ENCODE measurements around the gene GBA3.
A peak's percentile ranks its signal among the peaks of the same experiment; 100 is the strongest.

Gene GBA3

GRCh38 chr4:22692736-22693135 lies at the start of gene GBA3:
Gene GBA3, plus strand, starts transcription at chr4:22692937.
- H3K27me3 ChIP-seq (ENCODE audit: low read depth, low read length) = no peaks in the 10 kb centered on the region
- H3K4me3 ChIP-seq (ENCODE audit: low read depth in 1 of 2, low read length in 2 of 2) = peak within 1 kb of the TSS in 1 of 2 donors; percentile 18
- H3K36me3 ChIP-seq (ENCODE audit: control insufficient read depth in 1 of 2, insufficient read depth in 2 of 2, low read length in 2 of 2) = no peaks in the 10 kb centered on the region
- no peak within 1 kb of the TSS for H3K27ac ChIP-seq (ENCODE audit: low read length)
- H3K4me1 ChIP-seq (ENCODE audit: control insufficient read depth in 1 of 2, insufficient read depth in 2 of 2, low read length in 2 of 2) = no peaks in the 10 kb centered on the region
- no peaks in the 10 kb centered on the region for H3K9me3 ChIP-seq (ENCODE audit: control insufficient read depth in 1 of 2, low read length in 2 of 2)

- H3K36me3 ChIP-seq (ENCODE audit: control insufficient read depth in 1 of 2, insufficient read depth in 2 of 2, low read length in 2 of 2) = no peaks in the 10 kb centered on the region
- no peaks in the 10 kb centered on the region for H3K27me3 ChIP-seq (ENCODE audit: low read depth, low read length)
- peaks cover 0 to 7% of the 10 kb centered on the region in 2 donors for H3K9me3 ChIP-seq (ENCODE audit: control insufficient read depth in 1 of 2, low read length in 2 of 2)
- H3K27ac ChIP-seq (ENCODE audit: low read length) = no peak overlapping the region
- H3K4me1 ChIP-seq (ENCODE audit: control insufficient read depth in 1 of 2, insufficient read depth in 2 of 2, low read length in 2 of 2) = no peaks in the 10 kb centered on the region
- no peak overlapping the region for H3K4me3 ChIP-seq (ENCODE audit: low read depth in 1 of 2, low read length in 2 of 2)
These were observed 48.8 kb upstream of the GBA3 start for GRCh38 chr4:22643952-22644351.

- Histone ChIP-seq H3K4me3 (ENCODE audit: low read depth in 1 of 2, low read length in 2 of 2) (no peak overlapping the region), H3K27me3 (ENCODE audit: low read depth, low read length) (no peaks in the 10 kb centered on the region), H3K36me3 (ENCODE audit: control insufficient read depth in 1 of 2, insufficient read depth in 2 of 2, low read length in 2 of 2) (no peaks in the 10 kb centered on the region), H3K4me1 (ENCODE audit: control insufficient read depth in 1 of 2, insufficient read depth in 2 of 2, low read length in 2 of 2) (no peaks in the 10 kb centered on the region), H3K27ac (ENCODE audit: low read length) (no peak overlapping the region), H3K9me3 (ENCODE audit: control insufficient read depth in 1 of 2, low read length in 2 of 2) (peaks cover 0 to 3% of the 10 kb centered on the region in 2 donors)
These were observed 47.1 kb upstream of the GBA3 start for GRCh38 chr4:22645481-22646182.

- H3K4me3 ChIP-seq (ENCODE audit: low read depth in 1 of 2, low read length in 2 of 2) = no peak overlapping the region
- H3K27me3 ChIP-seq (ENCODE audit: low read depth, low read length) = no peaks in the 10 kb centered on the region
- no peak overlapping the region for H3K27ac ChIP-seq (ENCODE audit: low read length)
- H3K36me3 ChIP-seq (ENCODE audit: control insufficient read depth in 1 of 2, insufficient read depth in 2 of 2, low read length in 2 of 2) = no peaks in the 10 kb centered on the region
- no peaks in the 10 kb centered on the region for H3K4me1 ChIP-seq (ENCODE audit: control insufficient read depth in 1 of 2, insufficient read depth in 2 of 2, low read length in 2 of 2)
- no peaks in the 10 kb centered on the region for H3K9me3 ChIP-seq (ENCODE audit: control insufficient read depth in 1 of 2, low read length in 2 of 2)
These were observed 43.7 kb upstream of the GBA3 start for GRCh38 chr4:22648996-22649395.

GRCh38 chr4:22650771-22651170 lies 42.0 kb upstream of the GBA3 start:
- no peaks in the 10 kb centered on the region for H3K27me3 ChIP-seq (ENCODE audit: low read depth, low read length)

GRCh38 chr4:22653752-22654151 lies 39.0 kb upstream of the GBA3 start:
- Histone ChIP-seq H3K27ac (ENCODE audit: low read length) (no peak overlapping the region), H3K9me3 (ENCODE audit: control insufficient read depth in 1 of 2, low read length in 2 of 2) (no peaks in the 10 kb centered on the region), H3K36me3 (ENCODE audit: control insufficient read depth in 1 of 2, insufficient read depth in 2 of 2, low read length in 2 of 2) (no peaks in the 10 kb centered on the region), H3K4me1 (ENCODE audit: control insufficient read depth in 1 of 2, insufficient read depth in 2 of 2, low read length in 2 of 2) (no peaks in the 10 kb centered on the region), H3K4me3 (ENCODE audit: low read depth in 1 of 2, low read length in 2 of 2) (no peak overlapping the region), H3K27me3 (ENCODE audit: low read depth, low read length) (no peaks in the 10 kb centered on the region)

More at GRCh38 chr4:22650771-22651170, 42.0 kb upstream of the GBA3 start:
- no peaks in the 10 kb centered on the region for H3K4me1 ChIP-seq (ENCODE audit: control insufficient read depth in 1 of 2, insufficient read depth in 2 of 2, low read length in 2 of 2)
- no peak overlapping the region for H3K27ac ChIP-seq (ENCODE audit: low read length)
- no peaks in the 10 kb centered on the region for H3K36me3 ChIP-seq (ENCODE audit: control insufficient read depth in 1 of 2, insufficient read depth in 2 of 2, low read length in 2 of 2)
- H3K4me3 ChIP-seq (ENCODE audit: low read depth in 1 of 2, low read length in 2 of 2) = no peak overlapping the region
- no peaks in the 10 kb centered on the region for H3K9me3 ChIP-seq (ENCODE audit: control insufficient read depth in 1 of 2, low read length in 2 of 2)

GRCh38 chr4:22661443-22661842 lies 31.3 kb upstream of the GBA3 start:
- Histone ChIP-seq H3K4me3 (ENCODE audit: low read depth in 1 of 2, low read length in 2 of 2) (no peak overlapping the region), H3K27ac (ENCODE audit: low read length) (no peak overlapping the region), H3K27me3 (ENCODE audit: low read depth, low read length) (no peaks in the 10 kb centered on the region), H3K36me3 (ENCODE audit: control insufficient read depth in 1 of 2, insufficient read depth in 2 of 2, low read length in 2 of 2) (no peaks in the 10 kb centered on the region), H3K9me3 (ENCODE audit: control insufficient read depth in 1 of 2, low read length in 2 of 2) (peaks cover 0 to 2% of the 10 kb centered on the region in 2 donors), H3K4me1 (ENCODE audit: control insufficient read depth in 1 of 2, insufficient read depth in 2 of 2, low read length in 2 of 2) (no peaks in the 10 kb centered on the region)

- no peak overlapping the region for H3K4me3 ChIP-seq (ENCODE audit: low read depth in 1 of 2, low read length in 2 of 2)
- no peak overlapping the region for H3K27ac ChIP-seq (ENCODE audit: low read length)
- peaks cover 0 to 3% of the 10 kb centered on the region in 2 donors for H3K4me1 ChIP-seq (ENCODE audit: control insufficient read depth in 1 of 2, insufficient read depth in 2 of 2, low read length in 2 of 2)
- no peaks in the 10 kb centered on the region for H3K36me3 ChIP-seq (ENCODE audit: control insufficient read depth in 1 of 2, insufficient read depth in 2 of 2, low read length in 2 of 2)
- no peaks in the 10 kb centered on the region for H3K27me3 ChIP-seq (ENCODE audit: low read depth, low read length)
- H3K9me3 ChIP-seq (ENCODE audit: control insufficient read depth in 1 of 2, low read length in 2 of 2) = no peaks in the 10 kb centered on the region
These were observed 25.3 kb upstream of the GBA3 start for GRCh38 chr4:22667332-22667940.

GRCh38 chr4:22668301-22668700 lies 24.4 kb upstream of the GBA3 start:
- no peaks in the 10 kb centered on the region for H3K27me3 ChIP-seq (ENCODE audit: low read depth, low read length)
- H3K36me3 ChIP-seq (ENCODE audit: control insufficient read depth in 1 of 2, insufficient read depth in 2 of 2, low read length in 2 of 2) = no peaks in the 10 kb centered on the region
- H3K4me3 ChIP-seq (ENCODE audit: low read depth in 1 of 2, low read length in 2 of 2) = no peak overlapping the region
- H3K4me1 ChIP-seq (ENCODE audit: control insufficient read depth in 1 of 2, insufficient read depth in 2 of 2, low read length in 2 of 2) = peaks cover 0 to 3% of the 10 kb centered on the region in 2 donors
- no peak overlapping the region for H3K27ac ChIP-seq (ENCODE audit: low read length)
- no peaks in the 10 kb centered on the region for H3K9me3 ChIP-seq (ENCODE audit: control insufficient read depth in 1 of 2, low read length in 2 of 2)

GRCh38 chr4:22668702-22669101 lies 24.0 kb upstream of the GBA3 start:
- no peak overlapping the region for H3K4me3 ChIP-seq (ENCODE audit: low read depth in 1 of 2, low read length in 2 of 2)
- H3K27me3 ChIP-seq (ENCODE audit: low read depth, low read length) = no peaks in the 10 kb centered on the region
- H3K27ac ChIP-seq (ENCODE audit: low read length) = no peak overlapping the region
- peaks cover 0 to 3% of the 10 kb centered on the region in 2 donors for H3K4me1 ChIP-seq (ENCODE audit: control insufficient read depth in 1 of 2, insufficient read depth in 2 of 2, low read length in 2 of 2)
- no peaks in the 10 kb centered on the region for H3K36me3 ChIP-seq (ENCODE audit: control insufficient read depth in 1 of 2, insufficient read depth in 2 of 2, low read length in 2 of 2)
- no peaks in the 10 kb centered on the region for H3K9me3 ChIP-seq (ENCODE audit: control insufficient read depth in 1 of 2, low read length in 2 of 2)

- H3K27me3 ChIP-seq (ENCODE audit: low read depth, low read length) = no peaks in the 10 kb centered on the region
- no peaks in the 10 kb centered on the region for H3K9me3 ChIP-seq (ENCODE audit: control insufficient read depth in 1 of 2, low read length in 2 of 2)
- no peak overlapping the region for H3K4me3 ChIP-seq (ENCODE audit: low read depth in 1 of 2, low read length in 2 of 2)
- no peaks in the 10 kb centered on the region for H3K36me3 ChIP-seq (ENCODE audit: control insufficient read depth in 1 of 2, insufficient read depth in 2 of 2, low read length in 2 of 2)
- H3K27ac ChIP-seq (ENCODE audit: low read length) = no peak overlapping the region
- H3K4me1 ChIP-seq (ENCODE audit: control insufficient read depth in 1 of 2, insufficient read depth in 2 of 2, low read length in 2 of 2) = peaks cover 0 to 3% of the 10 kb centered on the region in 2 donors
These were observed 21.8 kb upstream of the GBA3 start for GRCh38 chr4:22670956-22671355.

- Histone ChIP-seq H3K27ac (ENCODE audit: low read length) (no peak overlapping the region), H3K9me3 (ENCODE audit: control insufficient read depth in 1 of 2, low read length in 2 of 2) (no peaks in the 10 kb centered on the region), H3K4me3 (ENCODE audit: low read depth in 1 of 2, low read length in 2 of 2) (no peak overlapping the region), H3K27me3 (ENCODE audit: low read depth, low read length) (no peaks in the 10 kb centered on the region), H3K36me3 (ENCODE audit: control insufficient read depth in 1 of 2, insufficient read depth in 2 of 2, low read length in 2 of 2) (no peaks in the 10 kb centered on the region), H3K4me1 (ENCODE audit: control insufficient read depth in 1 of 2, insufficient read depth in 2 of 2, low read length in 2 of 2) (peaks cover 0 to 3% of the 10 kb centered on the region in 2 donors)
These were observed 20.2 kb upstream of the GBA3 start for GRCh38 chr4:22672519-22672918.

All from muscle layer of duodenum (tissue), 2 donors.